Fibroblast of pulmonary artery (primary cell): ENCODE measurements around the gene FAIM2.

ENCODE experiments used
- DNase-seq: peaks from one replicate; pipeline ENCODE4 v3.0.0-alpha.2; 2010; ENCODE audit warnings: low read depth
- H3K4me3 ChIP-seq: replicated peaks from 2 replicates; pipeline ENCODE4 v1.5.1; 2011; ENCODE audit warnings: low read depth, mild to moderate bottlenecking, control low read depth, low read length, moderate library complexity
- CTCF ChIP-seq: IDR thresholded peaks from 2 replicates; pipeline ENCODE4 v1.5.1; 2011; ENCODE audit warnings: mild to moderate bottlenecking, control low read depth, low read length, inconsistent platforms; ENCODE audit errors: missing control alignments

FAIM2 gene

GRCh38 chr12:49891476-49891875 lies 12.2 kb downstream of the FAIM2 start:
- DNase-seq: no peak
- no peak for TF ChIP-seq CTCF
- H3K4me3 ChIP-seq: no peak overlapping the region

GRCh38 chr12:49891012-49891411 lies 12.7 kb downstream of the FAIM2 start:
- DNase-seq: no peak
- no peak for TF ChIP-seq CTCF
- no peak overlapping the region for H3K4me3 ChIP-seq

GRCh38 chr12:49890096-49890461 lies 13.6 kb downstream of the FAIM2 start:
- TF ChIP-seq CTCF: no peak
- no peak for DNase-seq
- H3K4me3 ChIP-seq: no peak overlapping the region

GRCh38 chr12:49889361-49890095 lies 14.2 kb downstream of the FAIM2 start:
- no peak overlapping the region for H3K4me3 ChIP-seq
- no peak for DNase-seq
- TF ChIP-seq CTCF: no peak

- no peak overlapping the region for H3K4me3 ChIP-seq
- TF ChIP-seq CTCF: no peak
- no peak for DNase-seq
Measured at GRCh38 chr12:49888461-49889151, 15.1 kb downstream of the FAIM2 start.

- no peak for TF ChIP-seq CTCF
- no peak for DNase-seq
- H3K4me3 ChIP-seq: no peak overlapping the region
Measured at GRCh38 chr12:49887536-49888401, 15.9 kb downstream of the FAIM2 start.
